RWPE1 (cell line): Measurements from ENCODE around the gene FAM193B.

Source experiments
- CTCF ChIA-PET: fragments of 350-600 bp; sonication (Branson Sonifier 250); formaldehyde crosslinking; extraction: SDS; loops from one replicate; lab custom pipeline; 2021; lab: Yijun Ruan, JAX
- POLR2A ChIA-PET: fragments of 400-600 bp; formaldehyde crosslinking; extraction: SDS; loops from one replicate; lab custom pipeline; 2020; ENCODE audit warnings: antibody characterized with exemption; ENCODE audit not compliant: low non-redundant PET; lab: Yijun Ruan, JAX
- DNase-seq: peaks from one replicate; pipeline ENCODE4 v3.0.0; 2012; ENCODE audit warnings: low spot score
- H3K27ac ChIP-seq: fragments of 450-650 bp; 2 replicates; pipeline ENCODE4 v1.5.1; 2017
- CTCF ChIP-seq: fragments of 450-650 bp; conservative IDR thresholded peaks from 2 replicates; pipeline ENCODE4 v1.5.1; 2017; ENCODE audit warnings: low read depth, mild to moderate bottlenecking

Gene FAM193B

GRCh38 chr5:177553671-177554429 is 513 bp downstream of the FAM193B start:
- POLR2A ChIA-PET: interaction anchor here (1.0 kb wide), 1 partner anchor 38 kb away, joined by 3 read pairs; the partner anchor contains the start of gene TMED9
- DNase-seq: peak; percentile 76
- H3K27ac ChIP-seq: peak overlapping the region; percentile 83
- TF ChIP-seq CTCF: no peak
- CTCF ChIA-PET: interaction anchor here (0.7 kb wide), 1 partner anchor 13 kb away, joined by 4 read pairs; no protein-coding TSS in a partner anchor

- peak; percentile 35 for DNase-seq
- no peak for TF ChIP-seq CTCF
- ChIA-PET CTCF (interaction anchor here (0.7 kb wide), 1 partner anchor 14 kb away, joined by 4 read pairs; no protein-coding TSS in a partner anchor), POLR2A (no interaction called here)
- H3K27ac ChIP-seq: peak overlapping the region; percentile 83
These were observed 1.4 kb downstream of the FAM193B start for GRCh38 chr5:177552839-177553455.

GRCh38 chr5:177550122-177550521 is 4.2 kb downstream of the FAM193B start:
- DNase-seq: no peak
- CTCF ChIA-PET: interaction anchor here (0.6 kb wide), 1 partner anchor 159 kb away, joined by 4 read pairs; no protein-coding TSS in a partner anchor
- no peak overlapping the region for H3K27ac ChIP-seq
- POLR2A ChIA-PET: no interaction called here
- TF ChIP-seq CTCF: no peak

GRCh38 chr5:177548495-177548894 is 5.9 kb downstream of the FAM193B start:
- DNase-seq: no peak
- no peak for TF ChIP-seq CTCF
- no peak overlapping the region for H3K27ac ChIP-seq
- ChIA-PET POLR2A (interaction anchor here (0.6 kb wide), 1 partner anchor 736 kb away, joined by 5 read pairs; no protein-coding TSS in a partner anchor), CTCF (interaction anchor here (1.2 kb wide), 1 partner anchor 17 kb away, joined by 3 read pairs; no protein-coding TSS in a partner anchor)

GRCh38 chr5:177547736-177548135 is 6.6 kb downstream of the FAM193B start:
- peak overlapping the region; percentile 93 for H3K27ac ChIP-seq
- CTCF ChIA-PET: interaction anchor here (1.2 kb wide), 1 partner anchor 16 kb away, joined by 3 read pairs; no protein-coding TSS in a partner anchor
- DNase-seq: no peak
- POLR2A ChIA-PET: no interaction called here
- no peak for TF ChIP-seq CTCF

- POLR2A ChIA-PET: interaction anchor here (0.5 to 0.7 kb wide), 2 partner anchors 29 to 1141 kb away, joined by 3 to 4 read pairs; partner anchors contain the start of gene DDX41
These were observed 8.1 kb downstream of the FAM193B start for GRCh38 chr5:177546258-177546741.

More at GRCh38 chr5:177546258-177546741, 8.1 kb downstream of the FAM193B start:
- H3K27ac ChIP-seq: peak overlapping the region; percentile 93
- CTCF ChIA-PET: interaction anchor here (0.7 to 1.3 kb wide), 3 partner anchors 26 to 142 kb away, joined by 3 read pairs; no protein-coding TSS in a partner anchor
- peak; percentile 99 for DNase-seq
- TF ChIP-seq CTCF: no peak
